OCI-LY1 (cell line): Measurements from ENCODE around the gene TCL1A.
A peak's percentile ranks its signal among the peaks of the same experiment; 100 is the strongest.

ENCODE experiments used
- H2AFZ ChIP-seq: fragments of 200-600 bp; sonication (generic), shearing (Covaris generic); 2 replicates; pipeline ENCODE4 v1.6.0; 2014; ENCODE audit warnings: antibody characterized with exemption, mild to moderate bottlenecking, low read length
- H3F3A ChIP-seq: fragments of 200-600 bp; sonication (generic), shearing (Covaris generic); 2 replicates; pipeline ENCODE4 v1.6.0; 2014; ENCODE audit warnings: mild to moderate bottlenecking, antibody characterized with exemption, low read length, moderate library complexity; ENCODE audit not compliant: insufficient read depth
- H3K27ac ChIP-seq: fragments of 200-600 bp; sonication (generic); 2 replicates; pipeline ENCODE4 v1.5.1; 2014; ENCODE audit warnings: low read length, mixed run types, mild to moderate bottlenecking, low read depth; ENCODE audit not compliant: poor library complexity, severe bottlenecking
- H3K27me3 ChIP-seq: fragments of 200-600 bp; sonication (generic); 2 replicates; pipeline ENCODE4 v1.6.0; 2014; ENCODE audit warnings: antibody characterized with exemption, mild to moderate bottlenecking, low read length, moderate library complexity; ENCODE audit not compliant: insufficient read depth
- H3K36me3 ChIP-seq: fragments of 200-600 bp; sonication (generic); 2 replicates; pipeline ENCODE4 v1.6.1; 2014; ENCODE audit warnings: mild to moderate bottlenecking, antibody characterized with exemption, low read length, moderate library complexity, mixed read lengths; ENCODE audit not compliant: insufficient read depth
- H3K4me1 ChIP-seq: fragments of 200-600 bp; sonication (generic); 2 replicates; pipeline ENCODE4 v1.5.1; 2014; ENCODE audit warnings: mild to moderate bottlenecking, low read length, moderate library complexity; ENCODE audit not compliant: insufficient read depth, severe bottlenecking
- H3K4me2 ChIP-seq: fragments of 200-600 bp; sonication (generic), shearing (Covaris generic); 2 replicates; pipeline ENCODE4 v1.6.1; 2014; ENCODE audit warnings: low read length
- H3K4me3 ChIP-seq: fragments of 200-600 bp; sonication (generic); 2 replicates; pipeline ENCODE4 v1.5.1; 2014; ENCODE audit warnings: low read length, low read depth, mild to moderate bottlenecking, mixed read lengths; ENCODE audit not compliant: poor library complexity, severe bottlenecking
- H3K79me2 ChIP-seq: fragments of 200-600 bp; shearing (Covaris generic); 2 replicates; pipeline ENCODE4 v1.6.1; 2016; ENCODE audit warnings: mixed run types, low read length, mixed read lengths; ENCODE audit not compliant: insufficient read depth
- H3K9ac ChIP-seq: fragments of 200-600 bp; sonication (generic), shearing (Covaris generic); 2 replicates; pipeline ENCODE4 v1.6.1; 2014; ENCODE audit warnings: mild to moderate bottlenecking, low read length, mixed read lengths
- H3K9me2 ChIP-seq: fragments of 200-600 bp; sonication (generic), shearing (Covaris generic); 2 replicates; pipeline ENCODE4 v1.6.1; 2014; ENCODE audit warnings: low read depth, mild to moderate bottlenecking, low read length, mixed read lengths
- H3K9me3 ChIP-seq: fragments of 200-600 bp; shearing (Covaris generic); 2 replicates; pipeline ENCODE4 v1.6.1; 2014; ENCODE audit warnings: low read length, mixed read lengths
- H4K20me1 ChIP-seq: fragments of 200-600 bp; sonication (generic), shearing (Covaris generic); 2 replicates; pipeline ENCODE4 v1.6.0; 2016; ENCODE audit warnings: mild to moderate bottlenecking, low read length; ENCODE audit not compliant: insufficient read depth
- CTCF ChIP-seq: fragments of 200-600 bp; sonication (generic), shearing (Covaris generic); IDR thresholded peaks from 2 replicates; pipeline ENCODE4 v1.5.1; 2017; ENCODE audit warnings: mild to moderate bottlenecking, antibody characterized with exemption, low read length, moderate library complexity, mixed read lengths
- EZH2 ChIP-seq: fragments of 200-600 bp; sonication (generic), shearing (Covaris generic); IDR thresholded peaks from 2 replicates; pipeline ENCODE4 v1.8.0; 2017; ENCODE audit warnings: borderline replicate concordance, mixed run types, mild to moderate bottlenecking, antibody characterized with exemption, low read length, moderate library complexity, mixed read lengths

TCL1A gene

DNA sequence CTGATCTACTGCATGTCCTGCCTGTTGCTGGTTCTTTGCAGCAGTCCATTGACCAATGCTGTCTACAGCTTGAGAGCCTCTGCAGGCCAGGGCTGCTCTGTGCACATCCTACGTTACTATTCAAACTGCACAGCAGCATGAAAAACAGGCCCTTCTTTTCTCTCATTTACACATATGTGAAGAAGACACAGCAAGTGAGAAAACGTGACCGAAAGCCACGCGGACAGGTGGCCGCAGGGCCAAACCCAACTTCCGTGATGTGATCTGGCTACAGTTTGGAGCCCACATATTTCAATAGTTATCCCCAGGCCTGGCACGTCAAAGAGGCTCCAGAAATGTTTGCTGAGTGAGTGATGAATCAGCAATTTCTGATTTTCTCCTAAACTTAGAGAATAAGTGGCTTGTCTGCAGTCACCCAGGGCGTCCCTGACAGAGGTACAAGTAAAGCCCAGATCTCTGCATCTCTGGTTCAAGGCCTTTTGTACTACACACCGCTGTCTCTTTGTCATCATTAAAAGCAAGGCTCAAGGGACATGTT, 45.6 kb downstream of the TCL1A start:
- peak overlapping the region; percentile 95; the same call in 1 of the 2 replicates for H3K4me2 ChIP-seq
- H3K27me3 ChIP-seq = no peaks in the 10 kb centered on the region
- peaks cover 68% of the 10 kb centered on the region for H3K4me1 ChIP-seq
- no peak for TF ChIP-seq EZH2
- no peak for TF ChIP-seq CTCF
- no peak overlapping the region for H2AFZ ChIP-seq
- H3K36me3 ChIP-seq = peaks cover 60% of the 10 kb centered on the region
- no peaks in the 10 kb centered on the region for H4K20me1 ChIP-seq
- H3K9ac ChIP-seq = peak overlapping the region; percentile 99
- H3K4me3 ChIP-seq = no peak overlapping the region
- no peaks in the 10 kb centered on the region for H3K9me2 ChIP-seq
- no peaks in the 10 kb centered on the region for H3K9me3 ChIP-seq
- peaks cover 7% of the 10 kb centered on the region; the same call in 1 of the 2 replicates for H3F3A ChIP-seq
- H3K79me2 ChIP-seq = no peaks in the 10 kb centered on the region
- H3K27ac ChIP-seq = peak overlapping the region; percentile 100

GRCh38 chr14:95667249-95667693, 46.7 kb downstream of the TCL1A start:
- H3K4me1 ChIP-seq = peaks cover 79% of the 10 kb centered on the region
- no peak for TF ChIP-seq EZH2
- TF ChIP-seq CTCF = no peak
- peaks cover 49% of the 10 kb centered on the region for H3K36me3 ChIP-seq
- H3F3A ChIP-seq = peaks cover 17% of the 10 kb centered on the region
- no peaks in the 10 kb centered on the region for H3K9me2 ChIP-seq
- H3K9ac ChIP-seq = peak overlapping the region; percentile 99
- peak overlapping the region; percentile 100 for H3K27ac ChIP-seq
- H3K27me3 ChIP-seq = no peaks in the 10 kb centered on the region
- no peaks in the 10 kb centered on the region for H3K9me3 ChIP-seq
- peak overlapping the region; percentile 95 for H3K4me2 ChIP-seq
- no peaks in the 10 kb centered on the region for H4K20me1 ChIP-seq
- H3K79me2 ChIP-seq = no peaks in the 10 kb centered on the region
- H3K4me3 ChIP-seq = peak overlapping the region; percentile 64
- H2AFZ ChIP-seq = no peak overlapping the region

- no peaks in the 10 kb centered on the region for H3K9me3 ChIP-seq
- peak overlapping the region; percentile 95 for H3K4me2 ChIP-seq
- no peaks in the 10 kb centered on the region for H4K20me1 ChIP-seq
- H3K79me2 ChIP-seq = no peaks in the 10 kb centered on the region
- no peaks in the 10 kb centered on the region for H3K27me3 ChIP-seq
- no peak overlapping the region for H2AFZ ChIP-seq
- H3K27ac ChIP-seq = peak overlapping the region; percentile 100
- H3K36me3 ChIP-seq = peaks cover 41% of the 10 kb centered on the region
- H3F3A ChIP-seq = peaks cover 22% of the 10 kb centered on the region
- H3K9ac ChIP-seq = peak overlapping the region; percentile 99
- H3K4me1 ChIP-seq = peaks cover 87% of the 10 kb centered on the region
- no peaks in the 10 kb centered on the region for H3K9me2 ChIP-seq
- TF ChIP-seq CTCF (no peak), EZH2 (no peak)
- peak overlapping the region; percentile 64 for H3K4me3 ChIP-seq
Observed at GRCh38 chr14:95666450-95666849, 47.5 kb downstream of the TCL1A start.
